Hepatocyte (in vitro differentiated cells): ENCODE data around the gene VASP.

Experiments used
- EZH2 ChIP-seq: fragments of 200-600 bp; sonication (generic); IDR thresholded peaks from 2 replicates; pipeline ENCODE4 v1.6.1; 2016; ENCODE audit warnings: antibody characterized with exemption, mild to moderate bottlenecking, borderline replicate concordance
- EZH2phosphoT487 ChIP-seq: fragments of 200-600 bp; sonication (generic); IDR thresholded peaks from one replicate; pipeline ENCODE4 v1.6.1; 2018; ENCODE audit warnings: antibody characterized with exemption, mild to moderate bottlenecking, low read depth, moderate library complexity; ENCODE audit not compliant: unreplicated experiment, severe bottlenecking
- TF ChIP-seq, protein P1 (sequence below): fragments of 200-600 bp; sonication (generic); IDR thresholded peaks from 2 replicates; pipeline ENCODE4 v1.5.1; 2016; ENCODE audit warnings: antibody characterized with exemption, mild to moderate bottlenecking; ENCODE audit not compliant: poor library complexity

DNA sequence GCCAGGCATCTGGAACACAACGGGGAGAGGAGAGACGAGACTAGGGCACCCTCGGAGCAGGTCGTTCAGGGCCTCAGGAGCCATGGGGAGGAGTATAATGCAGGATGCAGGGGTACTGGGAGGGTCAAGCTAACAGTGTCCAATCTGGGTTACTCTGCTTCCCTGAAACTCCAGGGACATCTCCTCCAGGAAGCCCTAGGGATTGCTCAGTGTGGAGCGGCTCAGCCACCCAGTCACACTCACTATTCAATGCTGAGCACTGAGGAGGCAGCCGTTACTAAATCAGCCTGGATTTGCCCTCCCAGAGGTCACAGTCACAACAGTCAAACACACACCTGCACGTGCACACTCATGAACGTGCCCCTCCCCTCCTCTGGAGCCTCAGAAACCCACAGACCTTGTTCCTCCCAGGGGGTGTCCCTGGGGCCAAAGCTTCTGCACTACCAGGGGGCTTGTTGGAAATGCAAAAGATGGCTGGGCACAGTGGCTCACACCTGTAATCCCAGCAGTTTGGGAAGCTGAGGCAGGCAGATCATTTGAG lies 46.4 kb upstream of the VASP start:
- TF ChIP-seq, protein P1, sequence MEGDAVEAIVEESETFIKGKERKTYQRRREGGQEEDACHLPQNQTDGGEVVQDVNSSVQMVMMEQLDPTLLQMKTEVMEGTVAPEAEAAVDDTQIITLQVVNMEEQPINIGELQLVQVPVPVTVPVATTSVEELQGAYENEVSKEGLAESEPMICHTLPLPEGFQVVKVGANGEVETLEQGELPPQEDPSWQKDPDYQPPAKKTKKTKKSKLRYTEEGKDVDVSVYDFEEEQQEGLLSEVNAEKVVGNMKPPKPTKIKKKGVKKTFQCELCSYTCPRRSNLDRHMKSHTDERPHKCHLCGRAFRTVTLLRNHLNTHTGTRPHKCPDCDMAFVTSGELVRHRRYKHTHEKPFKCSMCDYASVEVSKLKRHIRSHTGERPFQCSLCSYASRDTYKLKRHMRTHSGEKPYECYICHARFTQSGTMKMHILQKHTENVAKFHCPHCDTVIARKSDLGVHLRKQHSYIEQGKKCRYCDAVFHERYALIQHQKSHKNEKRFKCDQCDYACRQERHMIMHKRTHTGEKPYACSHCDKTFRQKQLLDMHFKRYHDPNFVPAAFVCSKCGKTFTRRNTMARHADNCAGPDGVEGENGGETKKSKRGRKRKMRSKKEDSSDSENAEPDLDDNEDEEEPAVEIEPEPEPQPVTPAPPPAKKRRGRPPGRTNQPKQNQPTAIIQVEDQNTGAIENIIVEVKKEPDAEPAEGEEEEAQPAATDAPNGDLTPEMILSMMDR, result no peak
- TF ChIP-seq EZH2phosphoT487, result no peak
- TF ChIP-seq EZH2, result no peak
